Measurements from ENCODE around the gene PC.

Gene PC

DNA sequence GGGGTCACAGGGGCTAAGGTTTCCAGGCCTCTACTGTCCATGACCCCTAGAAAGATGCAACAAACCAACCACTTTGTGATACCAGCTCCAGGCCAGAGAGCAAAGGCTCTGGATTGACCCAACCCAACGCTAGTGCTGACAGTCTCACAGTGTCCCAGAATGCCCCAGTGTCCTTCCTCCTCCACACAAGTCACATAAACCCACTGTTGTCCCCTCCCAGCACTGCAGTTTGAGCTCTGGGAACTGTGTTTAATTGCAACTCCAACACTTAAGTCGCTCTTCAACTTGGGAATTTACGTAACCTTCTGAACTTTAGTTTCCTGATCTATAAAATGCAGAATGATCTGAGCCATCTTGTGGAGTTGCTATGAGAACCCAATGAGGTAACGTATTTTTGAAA is 47.5 kb downstream of the PC start:
- Histone ChIP-seq H3K9me3 (ENCODE audit: insufficient read depth, low read length) (no peaks in the 10 kb centered on the region), H3K4me1 (ENCODE audit: insufficient read depth, insufficient read length) (peaks cover 41% of the 10 kb centered on the region), H3K36me3 (ENCODE audit: insufficient read depth, insufficient read length, low read length) (no peaks in the 10 kb centered on the region), H3K9ac (ENCODE audit: insufficient read length, low read depth) (no peak overlapping the region), H3K4me3 (ENCODE audit: insufficient read length, low read depth) (no peak overlapping the region), H3K27me3 (ENCODE audit: insufficient read depth, insufficient read length) (no peaks in the 10 kb centered on the region)
- no peak for TF ChIP-seq YY1 (IDR thresholded peaks at IDR 0.05; ENCODE audit: insufficient read depth, insufficient read length)
- TF ChIP-seq ZNF274 (IDR thresholded peaks at IDR 0.05; ENCODE audit: low read depth, low read length) = no peak
- no peak for TF ChIP-seq SUZ12 (IDR thresholded peaks at IDR 0.05; ENCODE audit: extremely low read depth, insufficient read depth, insufficient read length)
- no peak for DNase-seq (ENCODE audit: low read depth, low spot score)

DNA sequence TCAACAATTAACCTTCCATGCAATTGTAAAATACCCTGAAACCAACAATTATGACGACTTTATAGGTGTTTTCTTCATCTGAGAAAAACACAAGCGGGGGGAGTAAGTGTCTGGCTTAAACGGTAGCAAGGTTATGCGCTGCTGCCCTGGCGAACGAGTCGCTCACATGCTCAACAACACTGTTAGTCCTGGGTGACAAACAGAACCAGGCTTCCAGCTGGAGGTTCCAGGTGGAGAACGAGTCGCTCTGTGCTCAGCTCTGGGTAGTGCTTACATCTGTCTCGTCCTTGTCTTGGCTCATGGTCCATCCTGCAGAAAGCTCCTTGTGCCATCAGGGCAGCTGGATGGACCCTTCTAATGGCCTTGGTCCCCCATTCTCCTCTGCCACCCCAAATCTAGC is 48.2 kb downstream of the PC start:
- Histone ChIP-seq H3K27me3 (ENCODE audit: insufficient read depth, insufficient read length) (no peaks in the 10 kb centered on the region), H3K9me3 (ENCODE audit: insufficient read depth, low read length) (no peaks in the 10 kb centered on the region), H3K9ac (ENCODE audit: insufficient read length, low read depth) (no peak overlapping the region), H3K36me3 (ENCODE audit: insufficient read depth, insufficient read length, low read length) (no peaks in the 10 kb centered on the region), H3K4me3 (ENCODE audit: insufficient read length, low read depth) (no peak overlapping the region), H3K4me1 (ENCODE audit: insufficient read depth, insufficient read length) (peaks cover 39% of the 10 kb centered on the region)
- DNase-seq (ENCODE audit: low read depth, low spot score) = no peak
- TF ChIP-seq ZNF274 (IDR thresholded peaks at IDR 0.05; ENCODE audit: low read depth, low read length) (no peak), YY1 (IDR thresholded peaks at IDR 0.05; ENCODE audit: insufficient read depth, insufficient read length) (no peak), SUZ12 (IDR thresholded peaks at IDR 0.05; ENCODE audit: extremely low read depth, insufficient read depth, insufficient read length) (no peak)

- no peaks in the 10 kb centered on the region for H3K9me3 ChIP-seq (ENCODE audit: insufficient read depth, low read length)
- no peak for TF ChIP-seq ZNF274 (IDR thresholded peaks at IDR 0.05; ENCODE audit: low read depth, low read length)
- no peak for TF ChIP-seq YY1 (IDR thresholded peaks at IDR 0.05; ENCODE audit: insufficient read depth, insufficient read length)
- TF ChIP-seq SUZ12 (IDR thresholded peaks at IDR 0.05; ENCODE audit: extremely low read depth, insufficient read depth, insufficient read length) = no peak
- no peak for DNase-seq (ENCODE audit: low read depth, low spot score)
- H3K4me3 ChIP-seq (ENCODE audit: insufficient read length, low read depth) = no peak overlapping the region
- H3K9ac ChIP-seq (ENCODE audit: insufficient read length, low read depth) = no peak overlapping the region
- no peaks in the 10 kb centered on the region for H3K27me3 ChIP-seq (ENCODE audit: insufficient read depth, insufficient read length)
- H3K4me1 ChIP-seq (ENCODE audit: insufficient read depth, insufficient read length) = peaks cover 36% of the 10 kb centered on the region
- H3K36me3 ChIP-seq (ENCODE audit: insufficient read depth, insufficient read length, low read length) = no peaks in the 10 kb centered on the region
Observed at GRCh38 chr11:66909181-66909580, 49.0 kb downstream of the PC start.

- Histone ChIP-seq H3K4me1 (ENCODE audit: insufficient read depth, insufficient read length) (peaks cover 36% of the 10 kb centered on the region), H3K27me3 (ENCODE audit: insufficient read depth, insufficient read length) (no peaks in the 10 kb centered on the region), H3K9ac (ENCODE audit: insufficient read length, low read depth) (peak overlapping the region; percentile 17), H3K4me3 (ENCODE audit: insufficient read length, low read depth) (no peak overlapping the region), H3K36me3 (ENCODE audit: insufficient read depth, insufficient read length, low read length) (no peaks in the 10 kb centered on the region), H3K9me3 (ENCODE audit: insufficient read depth, low read length) (no peaks in the 10 kb centered on the region)
- no peak for DNase-seq (ENCODE audit: low read depth, low spot score)
- no peak for TF ChIP-seq YY1 (IDR thresholded peaks at IDR 0.05; ENCODE audit: insufficient read depth, insufficient read length)
- TF ChIP-seq ZNF274 (IDR thresholded peaks at IDR 0.05; ENCODE audit: low read depth, low read length) = no peak
- no peak for TF ChIP-seq SUZ12 (IDR thresholded peaks at IDR 0.05; ENCODE audit: extremely low read depth, insufficient read depth, insufficient read length)
Observed at GRCh38 chr11:66907751-66908630, 50.2 kb downstream of the PC start.

DNA sequence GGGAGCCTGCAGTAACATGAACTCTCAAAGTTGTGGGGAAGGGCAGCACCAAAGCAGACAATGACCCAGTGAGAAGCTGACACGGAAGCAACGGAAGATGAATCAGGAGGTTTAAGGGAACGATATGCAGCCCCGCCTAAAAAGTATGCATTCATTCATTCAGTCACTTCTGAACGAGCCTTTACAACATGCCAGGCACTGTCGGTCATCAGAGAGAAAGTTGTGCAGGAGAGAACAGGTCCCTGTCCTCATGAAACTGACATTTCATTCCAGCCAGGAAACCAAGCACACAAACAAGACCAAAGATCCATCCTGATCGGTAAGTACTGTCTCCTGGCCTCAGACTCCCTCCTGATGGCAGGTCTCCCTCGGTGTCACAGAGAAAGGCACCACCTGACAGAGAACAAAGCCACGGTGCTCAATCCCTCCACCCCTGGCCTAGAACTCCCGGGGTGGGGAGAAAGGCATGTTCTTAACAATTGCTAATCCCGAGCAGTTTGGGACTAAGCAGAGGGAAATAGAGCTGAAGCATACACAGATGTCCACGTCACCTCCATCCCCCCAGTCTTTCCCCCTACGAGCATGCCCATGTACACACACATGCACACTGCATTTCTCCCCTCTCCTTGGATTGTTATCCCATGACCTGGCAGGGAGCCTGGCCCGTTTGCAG is 52.0 kb downstream of the PC start:
- peak; percentile 63 for DNase-seq (ENCODE audit: low read depth, low spot score)
- no peaks in the 10 kb centered on the region for H3K27me3 ChIP-seq (ENCODE audit: insufficient read depth, insufficient read length)
- no peaks in the 10 kb centered on the region for H3K36me3 ChIP-seq (ENCODE audit: insufficient read depth, insufficient read length, low read length)
- H3K9ac ChIP-seq (ENCODE audit: insufficient read length, low read depth) = peak overlapping the region; percentile 25
- H3K4me1 ChIP-seq (ENCODE audit: insufficient read depth, insufficient read length) = peaks cover 33% of the 10 kb centered on the region
- TF ChIP-seq YY1 (IDR thresholded peaks at IDR 0.05; ENCODE audit: insufficient read depth, insufficient read length) (no peak), ZNF274 (IDR thresholded peaks at IDR 0.05; ENCODE audit: low read depth, low read length) (no peak), SUZ12 (IDR thresholded peaks at IDR 0.05; ENCODE audit: extremely low read depth, insufficient read depth, insufficient read length) (no peak)
- no peak overlapping the region for H3K4me3 ChIP-seq (ENCODE audit: insufficient read length, low read depth)
- no peaks in the 10 kb centered on the region for H3K9me3 ChIP-seq (ENCODE audit: insufficient read depth, low read length)

- H3K36me3 ChIP-seq (ENCODE audit: insufficient read depth, insufficient read length, low read length) = no peaks in the 10 kb centered on the region
- peaks cover 33% of the 10 kb centered on the region for H3K4me1 ChIP-seq (ENCODE audit: insufficient read depth, insufficient read length)
- no peak overlapping the region for H3K4me3 ChIP-seq (ENCODE audit: insufficient read length, low read depth)
- H3K27me3 ChIP-seq (ENCODE audit: insufficient read depth, insufficient read length) = no peaks in the 10 kb centered on the region
- TF ChIP-seq SUZ12 (IDR thresholded peaks at IDR 0.05; ENCODE audit: extremely low read depth, insufficient read depth, insufficient read length) (no peak), ZNF274 (IDR thresholded peaks at IDR 0.05; ENCODE audit: low read depth, low read length) (no peak), YY1 (IDR thresholded peaks at IDR 0.05; ENCODE audit: insufficient read depth, insufficient read length) (no peak)
- no peak for DNase-seq (ENCODE audit: low read depth, low spot score)
- H3K9me3 ChIP-seq (ENCODE audit: insufficient read depth, low read length) = no peaks in the 10 kb centered on the region
- H3K9ac ChIP-seq (ENCODE audit: insufficient read length, low read depth) = peak overlapping the region; percentile 37
Observed at GRCh38 chr11:66905631-66906030, 52.6 kb downstream of the PC start.

DNA sequence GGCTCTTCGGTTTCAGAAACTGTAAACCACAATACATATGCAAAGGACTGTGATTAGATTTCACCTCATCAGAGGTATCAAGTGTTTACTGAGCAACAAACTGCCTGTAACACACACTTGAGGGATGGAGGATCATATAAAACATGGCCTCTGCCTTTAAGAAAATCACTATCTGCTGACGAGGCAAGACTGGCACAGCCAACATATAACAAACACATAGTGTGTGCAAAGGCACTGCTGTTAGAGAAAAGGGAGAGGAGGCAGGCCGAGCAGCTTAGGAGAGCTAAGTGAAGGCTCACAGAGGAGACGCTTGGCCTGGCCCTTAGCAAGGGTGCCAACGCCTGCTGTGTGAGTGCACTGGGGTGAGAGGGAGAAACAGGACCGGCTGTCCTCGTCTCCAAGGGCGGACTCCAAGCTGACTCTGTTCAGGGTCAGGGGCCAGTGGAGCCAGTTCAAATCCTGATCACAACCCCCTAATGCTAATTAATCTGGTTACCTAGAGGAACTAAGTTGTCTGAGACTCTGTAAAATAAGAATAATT is 53.1 kb downstream of the PC start:
- no peaks in the 10 kb centered on the region for H3K36me3 ChIP-seq (ENCODE audit: insufficient read depth, insufficient read length, low read length)
- no peak overlapping the region for H3K9ac ChIP-seq (ENCODE audit: insufficient read length, low read depth)
- H3K4me3 ChIP-seq (ENCODE audit: insufficient read length, low read depth) = no peak overlapping the region
- TF ChIP-seq YY1 (IDR thresholded peaks at IDR 0.05; ENCODE audit: insufficient read depth, insufficient read length) = no peak
- no peak for TF ChIP-seq ZNF274 (IDR thresholded peaks at IDR 0.05; ENCODE audit: low read depth, low read length)
- TF ChIP-seq SUZ12 (IDR thresholded peaks at IDR 0.05; ENCODE audit: extremely low read depth, insufficient read depth, insufficient read length) = no peak
- DNase-seq (ENCODE audit: low read depth, low spot score) = no peak
- H3K9me3 ChIP-seq (ENCODE audit: insufficient read depth, low read length) = no peaks in the 10 kb centered on the region
- peaks cover 31% of the 10 kb centered on the region for H3K4me1 ChIP-seq (ENCODE audit: insufficient read depth, insufficient read length)
- H3K27me3 ChIP-seq (ENCODE audit: insufficient read depth, insufficient read length) = no peaks in the 10 kb centered on the region
